Activated T-cell treated with anti-CD3 and anti-CD28 coated beads for 1 hour (primary cell): Measurements from ENCODE around the gene TMEM61.
"Not testable (repeated sequence)": the region's sequence is repeated elsewhere in the genome, so short reads cannot be mapped to it uniquely, and the experiment has no call there.

Source experiments
- DNase-seq: peaks from one replicate; pipeline ENCODE4 v3.0.0-alpha.2; 2020; ENCODE audit warnings: low read depth

TMEM61 gene

GRCh38 chr1:54980528-54981241 lies at the start of gene TMEM61:
Gene TMEM61, plus strand, starts transcription at chr1:54980628. Its CDS starts 438 bp downstream, at chr1:54981066.
- no peak for DNase-seq

GRCh38 chr1:54931275-54931840 lies 49.1 kb upstream of the TMEM61 start:
- no peak for DNase-seq

DNA sequence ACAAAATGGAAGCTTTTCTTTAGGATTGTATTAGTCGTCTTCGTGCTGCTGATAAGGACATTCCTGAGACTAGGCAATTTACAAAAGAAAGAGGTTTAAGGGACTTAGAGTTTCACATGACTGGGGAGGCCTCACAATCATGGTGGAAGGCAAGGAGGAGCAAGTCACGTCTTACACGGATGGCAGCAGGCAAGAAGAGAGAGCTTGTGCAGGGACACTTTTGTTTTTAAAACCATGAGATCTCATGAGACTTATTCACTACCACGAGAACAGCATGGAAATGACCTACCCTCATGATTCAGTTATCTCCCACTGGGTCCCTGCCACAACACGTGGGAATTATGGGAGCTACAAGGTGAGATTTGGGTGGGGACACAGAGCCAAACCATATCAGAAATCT lies 46.3 kb upstream of the TMEM61 start:
- not testable (repeated sequence) for DNase-seq

DNA sequence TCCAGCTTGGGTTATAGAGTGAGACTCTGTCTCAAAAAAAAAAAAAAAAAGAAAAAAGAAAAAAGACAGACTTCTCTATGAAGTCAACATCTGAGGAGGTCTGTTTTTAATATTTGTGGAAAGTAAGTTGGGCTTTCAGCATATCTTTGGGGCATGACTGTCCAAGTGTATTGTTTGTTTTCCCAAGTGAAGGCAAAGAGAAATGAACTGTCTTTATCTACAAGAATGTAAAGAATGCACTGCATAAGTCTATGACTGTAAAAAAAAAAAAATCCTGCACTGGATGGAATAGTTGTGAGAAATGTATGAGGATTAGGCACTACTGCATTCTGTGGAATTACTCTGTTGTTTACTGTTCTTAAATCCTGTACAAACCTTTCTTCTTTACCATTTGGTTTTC lies 45.6 kb upstream of the TMEM61 start:
- no peak for DNase-seq

DNA sequence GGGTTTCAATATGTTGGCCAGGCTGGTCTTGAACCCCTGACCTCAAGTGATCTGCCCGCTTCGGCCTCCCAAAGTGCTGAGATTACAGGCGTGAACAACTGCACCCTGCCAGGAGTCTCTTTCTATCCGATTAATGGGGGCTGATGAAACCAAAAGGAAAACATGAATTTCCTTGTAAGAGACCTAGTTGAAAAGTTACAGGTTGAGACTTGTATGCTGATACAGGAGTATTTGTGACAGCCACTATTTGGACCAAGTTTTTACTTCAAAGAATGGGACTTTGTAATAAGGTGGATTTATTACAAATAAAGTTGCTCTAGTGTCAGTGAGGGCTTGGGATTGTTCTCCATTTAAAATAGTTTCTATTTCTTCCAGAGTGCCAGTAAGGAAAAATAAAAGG lies 43.6 kb upstream of the TMEM61 start:
- no peak for DNase-seq

- no peak for DNase-seq
Observed at GRCh38 chr1:54937469-54937868, 43.0 kb upstream of the TMEM61 start.

GRCh38 chr1:54938955-54939354 lies 41.5 kb upstream of the TMEM61 start:
- not testable (repeated sequence) for DNase-seq

GRCh38 chr1:54940042-54940441 lies 40.4 kb upstream of the TMEM61 start:
- DNase-seq, result no peak

- DNase-seq, result no peak
Observed at GRCh38 chr1:54942976-54943375, 37.5 kb upstream of the TMEM61 start.

GRCh38 chr1:54944610-54945392 lies 35.6 kb upstream of the TMEM61 start:
- DNase-seq, result peak; percentile 46

DNA sequence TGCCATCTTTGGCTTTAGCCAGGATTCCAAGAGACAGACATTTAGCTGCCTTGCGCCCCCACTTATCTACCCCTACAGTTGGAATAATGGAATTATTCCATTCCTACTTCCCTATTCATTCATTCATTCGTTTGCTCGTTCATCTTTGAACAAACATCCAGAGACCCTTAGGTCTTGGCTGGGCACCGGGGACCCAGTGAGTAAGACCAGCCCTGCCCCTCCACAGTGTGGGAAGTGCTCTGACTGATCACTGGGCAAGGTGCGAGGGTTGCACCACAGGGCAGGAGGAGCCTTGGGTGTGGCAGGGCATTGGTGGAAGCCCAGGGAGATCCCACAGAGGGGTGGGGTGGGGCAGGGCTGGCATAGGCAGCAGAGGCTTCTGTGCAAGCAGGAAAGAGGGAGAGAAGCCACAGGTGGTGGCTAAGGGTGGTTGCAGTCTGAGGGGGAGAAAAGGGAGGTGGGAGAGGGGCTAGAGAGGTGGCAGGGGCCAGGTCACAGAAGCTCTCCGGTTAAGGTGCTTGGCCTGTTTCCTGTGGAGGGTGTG lies 35.0 kb upstream of the TMEM61 start:
- DNase-seq, result no peak

DNA sequence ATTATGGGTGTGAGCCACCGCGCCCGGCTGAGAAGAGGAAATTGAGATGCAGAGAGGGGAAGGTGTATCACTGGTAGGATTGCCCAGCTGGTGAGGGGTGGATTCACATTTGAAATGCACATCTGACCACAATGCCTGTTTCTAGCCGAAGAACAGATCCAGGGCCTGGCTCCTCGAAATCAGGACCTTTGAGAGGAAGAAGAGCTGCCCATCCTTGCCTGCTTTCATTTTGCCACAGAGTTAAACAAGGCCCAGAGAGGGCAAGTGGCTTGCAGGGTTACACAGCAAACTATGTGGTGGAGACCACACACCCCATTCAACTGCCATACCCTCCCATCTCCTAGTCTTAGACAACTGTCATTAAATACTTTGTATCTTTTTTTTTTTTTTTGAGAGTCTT lies 32.9 kb upstream of the TMEM61 start:
- no peak for DNase-seq

DNA sequence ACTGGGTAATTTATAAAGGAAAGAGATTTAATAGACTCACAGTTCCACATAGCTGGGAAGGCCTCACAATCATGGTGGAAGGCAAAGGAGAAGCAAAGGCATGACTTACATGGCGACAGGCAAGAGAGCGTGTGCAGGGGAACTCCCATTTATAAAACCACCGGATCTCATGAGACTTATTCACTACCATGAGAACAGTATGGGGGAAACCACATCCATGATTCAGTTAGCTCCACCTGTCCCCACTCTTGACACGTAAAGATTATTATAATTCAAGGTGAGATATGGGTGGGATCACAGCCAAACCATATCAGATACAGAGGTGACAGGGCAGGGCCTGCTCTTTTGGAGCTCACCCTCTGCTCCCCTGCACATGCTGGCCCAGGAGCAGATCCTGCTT lies 31.4 kb upstream of the TMEM61 start:
- no peak for DNase-seq

DNA sequence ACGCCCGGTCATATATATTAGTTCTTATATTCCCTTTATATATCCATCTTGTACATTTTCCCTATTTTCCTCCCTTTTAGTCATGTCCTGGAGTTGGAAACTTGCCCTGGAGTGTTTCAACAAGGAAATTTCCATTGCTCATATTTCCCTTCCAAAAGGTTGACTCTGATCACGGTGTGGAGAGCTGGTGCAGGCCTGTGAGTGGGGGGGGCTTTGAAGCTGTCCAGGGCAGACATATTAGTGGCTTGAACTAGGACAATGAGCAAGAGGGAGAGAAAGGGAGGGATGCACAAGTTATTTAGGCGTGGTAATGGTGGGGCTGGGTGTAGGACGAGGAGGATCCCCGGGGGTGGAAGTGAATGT lies 30.4 kb upstream of the TMEM61 start:
- DNase-seq, result no peak

DNA sequence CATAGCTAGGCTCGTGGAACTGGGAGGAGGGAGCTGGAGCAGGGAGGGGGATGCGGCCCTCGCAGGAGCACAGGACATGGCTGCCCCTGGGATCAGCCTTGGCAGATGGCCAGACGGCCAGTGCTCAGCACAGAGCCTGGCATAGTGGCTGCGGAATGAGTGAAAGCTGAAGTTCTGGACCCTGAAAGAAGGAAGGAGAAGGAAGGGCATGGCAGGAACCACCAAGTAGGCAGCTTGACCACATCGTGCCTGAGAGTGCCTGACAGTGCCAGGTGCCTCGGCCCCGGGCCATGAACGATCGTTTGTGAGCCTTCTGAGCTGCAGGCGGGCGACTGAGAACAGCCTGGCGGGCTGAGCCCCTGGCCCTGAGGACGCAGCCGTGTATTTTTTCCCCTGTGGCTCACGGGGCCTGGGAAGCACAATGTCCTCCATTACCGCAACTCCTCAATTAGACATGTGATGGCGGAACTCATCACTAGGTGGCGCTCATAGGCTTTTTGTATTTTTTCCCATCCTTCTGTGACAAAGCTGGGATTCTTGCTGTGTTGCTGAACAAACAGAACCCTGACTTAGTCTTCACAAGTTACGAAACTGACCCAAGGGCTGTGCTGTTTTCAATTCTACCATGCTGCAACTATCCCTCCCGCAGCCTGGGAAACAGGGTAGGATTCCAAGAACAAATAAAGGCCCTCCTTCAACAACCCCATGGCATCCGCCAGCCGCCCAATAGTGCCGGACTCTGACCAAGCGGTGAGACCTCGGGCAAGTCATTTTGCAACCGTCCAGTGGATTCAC lies 29.9 kb upstream of the TMEM61 start:
- peak; percentile 26 for DNase-seq

DNA sequence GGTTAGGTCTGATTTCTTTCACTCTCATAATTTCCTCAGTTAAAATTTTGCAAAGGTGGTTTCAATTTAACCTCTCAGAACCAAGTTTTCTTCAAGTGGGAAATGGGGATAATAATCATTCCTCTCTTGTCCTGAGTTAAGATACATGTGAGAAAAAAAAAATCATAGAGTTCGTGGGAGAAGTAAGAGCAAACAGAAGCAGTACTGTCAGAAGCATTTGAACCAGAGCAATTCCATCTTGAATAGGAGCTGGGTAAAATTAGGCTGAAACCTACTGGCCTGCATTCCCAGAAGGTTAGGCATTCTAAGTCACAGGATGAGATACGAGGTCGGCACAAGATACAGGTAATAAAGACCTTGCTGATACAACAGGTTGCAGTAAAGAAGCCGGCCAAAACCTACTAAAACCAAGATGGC lies 28.6 kb upstream of the TMEM61 start:
- DNase-seq, result no peak

DNA sequence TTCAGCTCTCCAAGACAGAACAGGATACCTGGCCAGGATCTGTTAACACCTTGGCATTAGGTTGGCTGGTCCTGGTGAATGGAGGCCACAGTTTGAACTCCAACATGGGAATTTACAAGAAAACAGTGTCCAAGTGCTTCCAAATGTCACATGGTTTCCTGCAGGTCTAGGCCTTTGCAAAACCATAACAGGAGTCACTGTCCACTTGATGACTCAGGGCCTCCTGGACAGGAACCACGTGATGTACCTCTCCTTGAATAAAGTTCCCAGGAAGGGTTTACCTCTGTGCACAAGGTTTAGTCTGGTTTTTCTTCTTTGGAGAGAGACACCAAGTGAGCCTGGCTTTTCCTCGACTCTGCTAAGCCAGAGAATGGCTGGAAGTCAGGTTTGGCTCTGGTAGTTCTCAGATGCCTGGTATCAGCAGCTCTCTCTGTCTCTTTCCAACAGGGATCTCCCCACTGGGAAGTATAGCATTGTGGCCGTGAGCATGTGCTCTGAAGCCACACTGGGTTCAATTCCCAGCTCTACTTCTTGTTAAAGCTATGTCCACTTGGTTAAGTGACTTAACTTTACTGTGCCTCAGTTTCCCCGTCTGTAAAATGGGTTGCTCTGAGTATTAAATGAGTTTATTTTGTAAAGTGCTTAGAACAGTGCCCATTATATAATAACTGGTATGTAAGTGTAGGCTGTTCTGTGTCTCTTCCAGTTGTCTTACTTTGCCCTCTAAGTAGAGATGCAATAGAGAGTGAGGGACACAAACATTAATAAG lies 27.3 kb upstream of the TMEM61 start:
- no peak for DNase-seq

DNA sequence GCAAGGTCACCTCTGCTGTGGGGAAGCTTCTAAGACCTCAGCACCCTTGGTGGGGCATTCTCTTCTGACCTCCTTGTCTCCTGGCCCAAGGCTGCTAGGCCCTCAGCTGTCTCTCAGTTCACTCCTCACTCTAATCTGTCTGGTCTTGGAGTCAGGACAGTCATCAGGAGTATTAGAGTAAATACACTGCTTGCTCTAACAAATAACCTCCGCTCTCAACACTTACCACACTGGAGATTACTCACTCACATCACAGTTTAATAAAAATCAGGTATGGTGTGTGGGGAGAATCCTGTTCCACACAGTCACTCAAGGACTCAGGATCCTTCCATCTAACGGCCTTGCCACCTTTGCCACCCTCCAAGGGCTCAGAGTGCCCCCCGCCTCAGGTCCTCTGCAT lies 26.6 kb upstream of the TMEM61 start:
- DNase-seq, result no peak

DNA sequence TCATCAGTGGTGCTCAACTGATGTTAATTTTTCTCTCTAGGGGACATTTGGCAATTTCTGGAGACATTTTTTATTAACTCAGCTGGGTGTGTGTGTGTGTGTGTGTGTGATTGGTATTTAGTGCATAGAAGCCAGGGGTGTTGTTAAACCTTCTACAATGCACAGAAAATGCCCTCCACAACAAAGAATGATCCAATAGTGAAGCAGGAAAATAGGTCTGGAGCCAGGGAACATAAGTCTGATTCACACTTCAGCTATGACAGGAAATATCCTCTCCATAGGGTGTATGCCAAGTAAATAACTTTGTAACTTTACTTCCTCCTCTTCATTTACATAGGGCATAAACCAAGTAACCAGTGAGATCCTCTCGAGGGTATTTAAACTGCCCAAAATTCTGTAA lies 25.1 kb upstream of the TMEM61 start:
- no peak for DNase-seq

GRCh38 chr1:54956726-54957125 lies 23.7 kb upstream of the TMEM61 start:
- no peak for DNase-seq

GRCh38 chr1:54959241-54959640 lies 21.2 kb upstream of the TMEM61 start:
- DNase-seq, result no peak
